SK-N-SH (cell line): ENCODE data around the gene CIPC. TPM values are rescaled to one million over a fixed set of nuclear protein-coding genes. Genes with fewer than 3 reads are reported as not detected.
A peak's percentile ranks its signal among the peaks of the same experiment; 100 is the strongest.

Source experiments
- CTCF ChIA-PET: fragments of 300-600, 350-600 bp; formaldehyde crosslinking; extraction: SDS; loops from one replicate; lab custom pipeline; 2021; lab: Yijun Ruan, JAX
- POLR2A ChIA-PET: fragments of 350-600 bp; sonication (Branson Sonifier 250); formaldehyde crosslinking; extraction: SDS; loops from one replicate; lab custom pipeline; 2020; ENCODE audit warnings: antibody characterized with exemption, inconsistent platforms; lab: Yijun Ruan, JAX
- DNase-seq: peaks from one replicate; pipeline ENCODE4 v3.0.0; 2012
- H2AFZ ChIP-seq: fragments of 200-600 bp; sonication (generic); 2 replicates; pipeline ENCODE4 v1.8.1; 2016; ENCODE audit warnings: antibody characterized with exemption, mild to moderate bottlenecking, low read depth
- H3F3A ChIP-seq: fragments of 200-600 bp; sonication (generic); replicated peaks from 2 replicates; pipeline ENCODE3; 2016; ENCODE audit warnings: antibody characterized with exemption, mild to moderate bottlenecking; ENCODE audit not compliant: insufficient read depth
- H3K27ac ChIP-seq, 2 experiments: fragments of 200-500 bp in 1 of 2; fragments of 200-600 bp in 1 of 2; sonication (Bioruptor generic) in 1 of 2; sonication (generic), shearing (Covaris generic) in 1 of 2; 2 replicates each; pipeline versions ENCODE4 v1.5.1 to v1.6.1; 2014 to 2016; ENCODE audit warnings: low read depth in 2 of 2, inconsistent platforms in 1 of 2, low read length in 1 of 2, mild to moderate bottlenecking in 1 of 2, mixed read lengths in 1 of 2
- H3K27me3 ChIP-seq: fragments of 200-600 bp; sonication (generic), shearing (Covaris generic); 2 replicates; pipeline ENCODE4 v1.6.1; 2016; ENCODE audit warnings: mixed run types; ENCODE audit not compliant: insufficient read depth
- H3K36me3 ChIP-seq, 2 experiments: fragments of 200-500 bp in 1 of 2; fragments of 200-600 bp in 1 of 2; sonication (Bioruptor generic) in 1 of 2; sonication (generic) in 1 of 2; replicated peaks in 1 of 2; 2 replicates each; pipeline versions ENCODE3 to v1.5.1; 2014 to 2016; ENCODE audit warnings: low read length in 1 of 2, mild to moderate bottlenecking in 1 of 2; ENCODE audit not compliant: insufficient read depth in 2 of 2, control insufficient read depth in 1 of 2
- H3K4me1 ChIP-seq, 2 experiments: fragments of 200-500 bp in 1 of 2; fragments of 200-600 bp in 1 of 2; sonication (Bioruptor generic) in 1 of 2; sonication (generic), shearing (Covaris generic) in 1 of 2; 2 replicates each; pipeline versions ENCODE4 v1.5.1 to v1.6.1; 2014 to 2016; ENCODE audit warnings: low read depth in 1 of 2, low read length in 1 of 2, mixed run types in 1 of 2; ENCODE audit not compliant: insufficient read depth in 2 of 2, control insufficient read depth in 1 of 2
- H3K4me2 ChIP-seq: fragments of 200-600 bp; sonication (generic), shearing (Covaris generic); 2 replicates; pipeline ENCODE4 v1.6.1; 2017; ENCODE audit warnings: mixed run types
- H3K4me3 ChIP-seq, 2 experiments: fragments of 200-500 bp in 1 of 2; fragments of 200-600 bp in 1 of 2; sonication (Bioruptor generic) in 1 of 2; sonication (generic), shearing (Covaris generic) in 1 of 2; 2 replicates each; pipeline versions ENCODE4 v1.5.1 to v1.8.1; 2014 to 2016; ENCODE audit warnings: low read depth in 2 of 2, inconsistent platforms in 1 of 2, low read length in 1 of 2, mild to moderate bottlenecking in 1 of 2, mixed read lengths in 1 of 2, moderate library complexity in 1 of 2
- H3K79me2 ChIP-seq: fragments of 200-600 bp; sonication (generic); 2 replicates; pipeline ENCODE4 v1.8.1; 2017; ENCODE audit warnings: mild to moderate bottlenecking; ENCODE audit not compliant: insufficient read depth
- H3K9ac ChIP-seq: fragments of 200-600 bp; sonication (generic); 2 replicates; pipeline ENCODE4 v1.6.1; 2017; ENCODE audit warnings: mixed run types
- H3K9me2 ChIP-seq: fragments of 200-600 bp; sonication (generic); 2 replicates; pipeline ENCODE4 v1.6.1; 2017; ENCODE audit warnings: mixed run types
- H3K9me3 ChIP-seq: fragments of 200-600 bp; sonication (generic); 2 replicates; pipeline ENCODE4 v1.6.1; 2017; ENCODE audit warnings: mixed run types, mild to moderate bottlenecking, moderate library complexity
- H4K20me1 ChIP-seq: fragments of 200-600 bp; sonication (generic); 2 replicates; pipeline ENCODE4 v1.6.1; 2017; ENCODE audit warnings: mild to moderate bottlenecking, mixed run types; ENCODE audit not compliant: insufficient read depth
- ELF1 ChIP-seq: IDR thresholded peaks from 2 replicates; pipeline ENCODE4 v1.4.0; 2012
- IRF3 ChIP-seq: fragments of 150-350 bp; IDR thresholded peaks from 2 replicates; pipeline ENCODE4 v1.6.1; 2016; ENCODE audit warnings: mild to moderate bottlenecking, low read depth, low read length
- POLR2AphosphoS5 ChIP-seq: IDR thresholded peaks from 2 replicates; pipeline ENCODE4 v1.6.1; 2012; ENCODE audit warnings: low read depth, low read length
- RFX5 ChIP-seq: IDR thresholded peaks from 2 replicates; pipeline ENCODE4 v1.6.1; 2012; ENCODE audit warnings: mild to moderate bottlenecking, improper control_type of control experiment, low read length
- SIN3A ChIP-seq: IDR thresholded peaks from 2 replicates; pipeline ENCODE4 v1.6.1; 2012; ENCODE audit warnings: low read depth, mild to moderate bottlenecking, low read length, moderate library complexity, borderline replicate concordance
- TAF1 ChIP-seq: IDR thresholded peaks from 2 replicates; pipeline ENCODE4 v1.6.1; 2012; ENCODE audit warnings: low read depth, mild to moderate bottlenecking, low read length, moderate library complexity, borderline replicate concordance
- WGBS: methylation state at CpG from one replicate; pipeline ENCODE4 v1.1.6; 2017; ENCODE audit warnings: low lambda C conversion rate; 5-methylcytosine and 5-hydroxymethylcytosine counted together
- polyA plus RNA-seq, 3 experiments: library from polyadenylated mRNA; depleted of rRNA; stranded (reverse); fragments of >200 nt; gene quantifications; 2 replicates each; pipeline ENCODE4 v1.2.3, GENCODE V29; 2012
- TF ChIP-seq, protein P1 (sequence below): IDR thresholded peaks from 2 replicates; pipeline ENCODE4 v1.6.1; 2012; ENCODE audit warnings: mild to moderate bottlenecking, low read depth, low read length, moderate library complexity

CIPC gene
- polyA plus RNA-seq, 1 of the 3 experiments (the other 2 are of a cell fraction), result 6.5 TPM

GRCh38 chr14:77133720-77134338, 35.8 kb downstream of the CIPC start:
- Histone ChIP-seq H3K27me3 (0 out of 2 replicates have a peak, but pooled peaks cover 6% of the 10 kb centered on the region), H3K4me2 (no peak overlapping the region), H3K36me3 (no peaks in the 10 kb centered on the region), H3K27ac (no peak overlapping the region), H2AFZ (no peak overlapping the region), H3K9ac (no peak overlapping the region), H4K20me1 (no peaks in the 10 kb centered on the region), H3K4me3 (no peak overlapping the region), H3K79me2 (no peaks in the 10 kb centered on the region), H3K9me2 (no peaks in the 10 kb centered on the region), H3F3A (no peaks in the 10 kb centered on the region), H3K4me1 (peaks cover 0 to 13% of the 10 kb centered on the region in 2 experiments; a peak in 1 of 4 replicates), H3K9me3 (no peaks in the 10 kb centered on the region)
- POLR2A ChIA-PET, result interaction anchor here (1.6 kb wide), 1 partner anchor 187 kb away, joined by 4 read pairs; the partner anchor contains the start of genes GSTZ1 and POMT2
- CTCF ChIA-PET, result interaction anchor here (0.8 to 11.6 kb wide), 6 partner anchors 9 to 167 kb away, joined by 4 to 129 read pairs (median 4); partner anchors contain the start of gene TMEM63C
- TF ChIP-seq, protein P1, sequence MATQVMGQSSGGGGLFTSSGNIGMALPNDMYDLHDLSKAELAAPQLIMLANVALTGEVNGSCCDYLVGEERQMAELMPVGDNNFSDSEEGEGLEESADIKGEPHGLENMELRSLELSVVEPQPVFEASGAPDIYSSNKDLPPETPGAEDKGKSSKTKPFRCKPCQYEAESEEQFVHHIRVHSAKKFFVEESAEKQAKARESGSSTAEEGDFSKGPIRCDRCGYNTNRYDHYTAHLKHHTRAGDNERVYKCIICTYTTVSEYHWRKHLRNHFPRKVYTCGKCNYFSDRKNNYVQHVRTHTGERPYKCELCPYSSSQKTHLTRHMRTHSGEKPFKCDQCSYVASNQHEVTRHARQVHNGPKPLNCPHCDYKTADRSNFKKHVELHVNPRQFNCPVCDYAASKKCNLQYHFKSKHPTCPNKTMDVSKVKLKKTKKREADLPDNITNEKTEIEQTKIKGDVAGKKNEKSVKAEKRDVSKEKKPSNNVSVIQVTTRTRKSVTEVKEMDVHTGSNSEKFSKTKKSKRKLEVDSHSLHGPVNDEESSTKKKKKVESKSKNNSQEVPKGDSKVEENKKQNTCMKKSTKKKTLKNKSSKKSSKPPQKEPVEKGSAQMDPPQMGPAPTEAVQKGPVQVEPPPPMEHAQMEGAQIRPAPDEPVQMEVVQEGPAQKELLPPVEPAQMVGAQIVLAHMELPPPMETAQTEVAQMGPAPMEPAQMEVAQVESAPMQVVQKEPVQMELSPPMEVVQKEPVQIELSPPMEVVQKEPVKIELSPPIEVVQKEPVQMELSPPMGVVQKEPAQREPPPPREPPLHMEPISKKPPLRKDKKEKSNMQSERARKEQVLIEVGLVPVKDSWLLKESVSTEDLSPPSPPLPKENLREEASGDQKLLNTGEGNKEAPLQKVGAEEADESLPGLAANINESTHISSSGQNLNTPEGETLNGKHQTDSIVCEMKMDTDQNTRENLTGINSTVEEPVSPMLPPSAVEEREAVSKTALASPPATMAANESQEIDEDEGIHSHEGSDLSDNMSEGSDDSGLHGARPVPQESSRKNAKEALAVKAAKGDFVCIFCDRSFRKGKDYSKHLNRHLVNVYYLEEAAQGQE, result peak; percentile 94
- TF ChIP-seq ELF1 (no peak), SIN3A (no peak), TAF1 (no peak), IRF3 (no peak)
- no peak for DNase-seq
- WGBS, result 81% methylated on average over 22 of the region's 22 CpGs

- Histone ChIP-seq H3K4me3 (no peak overlapping the region), H3K27ac (no peak overlapping the region), H3K9me2 (no peaks in the 10 kb centered on the region), H3K79me2 (no peaks in the 10 kb centered on the region), H3K9ac (no peak overlapping the region), H3K4me1 (peaks cover 0 to 29% of the 10 kb centered on the region in 2 experiments; a peak in 3 of 4 replicates), H2AFZ (no peak overlapping the region), H3K36me3 (no peaks in the 10 kb centered on the region), H4K20me1 (no peaks in the 10 kb centered on the region), H3K27me3 (peaks cover 36% of the 10 kb centered on the region), H3K9me3 (no peaks in the 10 kb centered on the region), H3K4me2 (no peak overlapping the region), H3F3A (no peaks in the 10 kb centered on the region)
- ChIA-PET POLR2A (no interaction called here), CTCF (interaction anchor here (0.6 to 11.6 kb wide), 8 partner anchors 14 to 266 kb away, joined by 3 to 129 read pairs (median 5); no protein-coding TSS in a partner anchor)
- TF ChIP-seq POLR2AphosphoS5, result no peak
- TF ChIP-seq RFX5, result no peak
- 73% methylated on average over 15 of the region's 15 CpGs for WGBS
- no peak for DNase-seq
Observed at GRCh38 chr14:77139022-77139421, 41.0 kb downstream of the CIPC start.
